Natural killer cell treated with Interleukin-12 subunit alpha and Interleukin-12 subunit beta and Interleukin-15 and Interleukin-18, amount 100 ng/mL, for 72 hours (primary cell): Measurements from ENCODE around the gene AXL. TPM values are rescaled to one million over a fixed set of nuclear protein-coding genes. Genes with fewer than 3 reads are reported as not detected.
A peak's percentile ranks its signal among the peaks of the same experiment; 100 is the strongest.

ENCODE experiments used
- ATAC-seq, 2 donors: fragments of 150-1000 bp; cut with Tn5 transposase in 1 of 2; sonication (Bioruptor Pico), chemical (Tn5 transposase) in 1 of 2; 2 replicates each; pipeline ENCODE4 v1.10.0; 2021
- DNase-seq: peaks from one replicate; pipeline ENCODE4 v3.0.0; 2022; ENCODE audit warnings: low spot score
- H3K27ac Mint-ChIP-seq, 2 donors: 1 replicate in 1 of 2; 2 replicates in 1 of 2; pipeline ENCODE4 v1.8.0; 2022; ENCODE audit warnings: mixed read lengths in 2 of 2, mild to moderate bottlenecking in 1 of 2, moderate library complexity in 1 of 2
- H3K27me3 Mint-ChIP-seq, 2 donors: 1 replicate in 1 of 2; 2 replicates in 1 of 2; pipeline ENCODE4 v1.8.0; 2022; ENCODE audit warnings: mixed read lengths in 2 of 2
- H3K36me3 Mint-ChIP-seq: one replicate; pipeline ENCODE4 v1.8.0; 2022; ENCODE audit warnings: mixed read lengths
- H3K4me1 Mint-ChIP-seq, 2 donors: 1 replicate in 1 of 2; 2 replicates in 1 of 2; pipeline ENCODE4 v1.8.0; 2022; ENCODE audit warnings: low read depth in 2 of 2, mixed read lengths in 2 of 2, mild to moderate bottlenecking in 1 of 2
- H3K4me3 Mint-ChIP-seq: one replicate; pipeline ENCODE4 v1.8.0; 2022; ENCODE audit warnings: mixed read lengths
- H3K9me3 Mint-ChIP-seq: 2 replicates; pipeline ENCODE4 v1.8.0; 2022; ENCODE audit warnings: mixed read lengths
- total RNA-seq, 2 donors: library from RNA; stranded (reverse); gene quantifications; one replicate each; pipeline ENCODE4 v1.2.3, GENCODE V29; 2022

Gene AXL
- total RNA-seq, 2 donors from 2014 or later, result not detected

DNA sequence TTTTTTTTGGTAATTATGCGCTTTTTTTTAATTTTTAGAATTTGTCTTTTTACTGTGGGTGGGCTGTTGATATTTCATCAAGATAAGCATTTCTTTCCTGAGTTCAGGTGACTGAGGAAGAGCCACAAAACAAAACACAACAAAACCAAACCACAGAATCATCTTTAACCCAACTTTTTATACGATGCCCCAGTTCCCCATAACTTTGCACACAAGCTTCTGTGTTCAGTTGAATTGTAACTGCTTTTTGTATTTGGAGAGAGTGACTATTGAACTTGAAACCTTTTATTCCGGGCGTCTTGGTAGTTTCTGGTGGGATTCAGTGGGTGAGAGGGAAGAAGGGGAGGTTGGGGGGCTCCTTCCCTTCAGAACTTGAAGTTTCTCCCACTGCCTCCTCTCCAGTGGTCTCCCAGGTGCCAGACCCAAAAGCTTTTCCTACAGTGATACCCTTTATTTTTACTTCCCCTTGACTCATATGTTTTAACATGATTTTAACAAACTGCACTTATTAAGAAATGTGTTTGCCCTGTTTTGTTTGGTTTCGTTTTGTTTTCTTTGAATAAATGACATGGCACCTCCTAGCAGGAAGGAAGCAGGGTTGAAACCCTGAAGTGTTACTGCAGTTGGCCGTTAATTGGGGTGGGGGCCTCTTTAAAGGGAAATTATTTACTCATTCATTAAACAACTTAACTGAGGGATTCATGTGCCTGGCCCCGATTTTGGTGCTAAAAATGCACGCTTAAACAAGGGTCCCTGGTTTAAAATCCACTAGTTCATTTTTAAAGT lies 88.3 kb downstream of the AXL start:
- Mint-ChIP-seq H3K36me3 (peaks cover 27% of the 10 kb centered on the region), H3K9me3 (no peaks in the 10 kb centered on the region), H3K4me1 (peaks cover 69 to 85% of the 10 kb centered on the region in 2 donors), H3K27ac (peak overlapping the region; percentile 87 to 98), H3K27me3 (no peaks in the 10 kb centered on the region), H3K4me3 (peak overlapping the region; percentile 100)
- DNase-seq, result peak; percentile 57
- peak in 1 of 2 donors; percentile 9 for ATAC-seq

GRCh38 chr19:41307954-41308449 lies 89.0 kb downstream of the AXL start:
- H3K4me3 Mint-ChIP-seq, result peak overlapping the region; percentile 100
- H3K27ac Mint-ChIP-seq, result peak overlapping the region; percentile 87 to 98
- ATAC-seq (peak in 1 of 2 donors; percentile 3), DNase-seq (peak; percentile 54)
- peaks cover 22% of the 10 kb centered on the region for H3K36me3 Mint-ChIP-seq
- H3K27me3 Mint-ChIP-seq, result no peaks in the 10 kb centered on the region
- H3K4me1 Mint-ChIP-seq, result peaks cover 68 to 85% of the 10 kb centered on the region in 2 donors
- no peaks in the 10 kb centered on the region for H3K9me3 Mint-ChIP-seq

DNA sequence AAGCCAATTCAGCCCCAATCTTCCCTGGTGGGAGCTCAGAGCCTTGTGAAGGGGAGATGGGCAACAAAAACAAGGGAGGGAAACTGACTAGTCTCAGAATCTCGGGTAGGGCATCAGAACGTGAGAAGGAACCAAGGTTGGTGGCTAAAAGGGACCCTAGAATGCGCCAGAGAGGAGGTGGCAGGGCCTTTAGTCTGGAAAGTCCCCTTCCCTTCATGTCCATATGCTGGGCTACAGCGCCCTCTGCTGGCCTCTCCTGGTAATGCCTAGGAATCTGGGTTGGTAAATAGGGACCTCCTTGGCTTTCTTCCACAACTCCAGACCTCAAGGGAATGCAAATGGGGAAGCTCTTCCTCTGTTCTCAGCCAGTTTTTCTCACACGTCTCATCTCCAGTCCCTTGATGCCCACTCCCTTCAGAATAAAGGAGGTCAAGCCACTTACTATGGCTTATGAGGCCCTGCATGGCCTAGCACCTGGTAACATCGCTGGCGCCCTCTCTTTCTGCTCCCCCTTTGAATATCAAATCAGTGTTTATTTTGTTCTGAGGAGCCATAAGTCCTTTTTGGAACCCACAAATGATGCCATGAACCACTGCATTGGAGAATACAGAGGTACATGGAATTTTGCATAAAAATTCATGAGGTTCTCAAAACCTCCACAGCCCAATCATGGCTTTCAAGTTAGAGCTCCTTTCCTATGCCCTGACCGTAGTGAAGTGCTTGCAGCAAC lies 89.6 kb downstream of the AXL start:
- Mint-ChIP-seq H3K36me3 (peaks cover 28% of the 10 kb centered on the region), H3K4me3 (peak overlapping the region; percentile 100), H3K9me3 (no peaks in the 10 kb centered on the region), H3K27ac (peak overlapping the region; percentile 87 to 98), H3K27me3 (no peaks in the 10 kb centered on the region), H3K4me1 (peaks cover 70 to 86% of the 10 kb centered on the region in 2 donors)
- ATAC-seq (peak; percentile 63 to 74), DNase-seq (peak; percentile 90)

DNA sequence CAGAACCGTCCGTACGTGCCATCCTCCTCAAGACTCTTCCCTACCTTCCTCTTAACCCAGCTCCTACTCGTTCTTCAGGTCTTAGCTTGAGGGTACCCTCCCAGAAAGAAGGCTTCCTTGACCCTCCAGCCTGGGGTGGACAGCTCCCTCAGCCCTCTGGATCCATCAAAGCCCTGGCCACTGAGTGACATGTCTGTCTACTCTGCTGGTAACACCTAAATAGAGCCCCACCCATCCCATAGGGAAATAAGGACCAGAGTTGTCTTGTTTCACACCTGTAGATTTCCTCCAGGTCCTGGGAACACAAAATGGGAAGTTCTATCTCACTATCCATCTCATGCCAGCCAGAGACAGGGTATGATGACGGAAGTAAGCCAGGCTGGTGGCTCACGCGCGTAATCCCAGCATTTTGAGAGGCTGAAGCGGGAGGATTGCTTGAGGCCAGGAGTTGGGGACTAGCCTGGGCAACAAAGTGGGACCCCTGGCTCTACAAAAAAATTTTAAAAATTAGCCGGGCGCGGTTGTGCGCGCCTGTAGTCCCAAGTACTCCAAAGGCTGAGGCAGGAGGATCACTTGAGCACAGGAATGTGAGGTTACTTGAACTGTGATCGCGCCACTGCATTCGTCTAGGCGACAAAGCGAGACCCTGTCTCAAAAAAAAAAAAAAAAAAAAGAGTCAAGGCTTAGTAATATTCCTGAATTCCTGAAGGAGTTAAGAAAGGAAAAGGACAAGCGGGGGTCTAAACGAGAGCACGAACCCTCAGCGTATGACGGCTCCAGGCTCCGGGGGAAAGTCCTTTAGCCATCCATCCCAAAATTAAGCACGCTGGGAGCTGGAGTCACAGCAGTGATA lies 90.4 kb downstream of the AXL start:
- H3K36me3 Mint-ChIP-seq, result peaks cover 25% of the 10 kb centered on the region
- peaks cover 63 to 81% of the 10 kb centered on the region in 2 donors for H3K4me1 Mint-ChIP-seq
- no peak for ATAC-seq

GRCh38 chr19:41310033-41310831 lies 91.2 kb downstream of the AXL start, which contains the start of gene CCDC97:
CCDC97 (plus strand) TSS chr19:41310172; CDS start chr19:41310311, 139 bp downstream.
- peak; percentile 83 to 87 for ATAC-seq
- H3K27me3 Mint-ChIP-seq, result no peaks in the 10 kb centered on the region
- DNase-seq, result peak; percentile 93
- H3K4me1 Mint-ChIP-seq, result peaks cover 57 to 75% of the 10 kb centered on the region in 2 donors
- H3K27ac Mint-ChIP-seq, result peak within 1 kb of the TSS; percentile 87 to 98
- peak within 1 kb of the TSS; percentile 100 for H3K4me3 Mint-ChIP-seq
- peaks cover 25% of the 10 kb centered on the region for H3K36me3 Mint-ChIP-seq
- H3K9me3 Mint-ChIP-seq, result no peaks in the 10 kb centered on the region

More for the DNA sequence above, 90.4 kb downstream of the AXL start:
- Mint-ChIP-seq H3K27ac (peak overlapping the region; percentile 87 to 98), H3K9me3 (no peaks in the 10 kb centered on the region), H3K4me3 (peak overlapping the region; percentile 100), H3K27me3 (no peaks in the 10 kb centered on the region)
- peak; percentile 53 for DNase-seq

- peaks cover 55 to 73% of the 10 kb centered on the region in 2 donors for H3K4me1 Mint-ChIP-seq
- peak overlapping the region; percentile 87 to 98 for H3K27ac Mint-ChIP-seq
- peak overlapping the region; percentile 100 for H3K4me3 Mint-ChIP-seq
- ATAC-seq, result no peak
- no peaks in the 10 kb centered on the region for H3K27me3 Mint-ChIP-seq
- no peak for DNase-seq
- peaks cover 25% of the 10 kb centered on the region for H3K36me3 Mint-ChIP-seq
- no peaks in the 10 kb centered on the region for H3K9me3 Mint-ChIP-seq
Observed at GRCh38 chr19:41311072-41311471, 92.0 kb downstream of the AXL start.

Other genes starting within 250 kb of the AXL start
- not detected for gene CYP2B6, start 227.9 kb upstream of the AXL start, total RNA-seq
- gene CYP2A13, start 130.8 kb upstream of the AXL start, total RNA-seq, result not detected
- gene CYP2F1, start 104.8 kb upstream of the AXL start, total RNA-seq, result not detected
- not detected for gene CYP2S1, start 26.0 kb upstream of the AXL start, total RNA-seq
- gene HNRNPUL1, start 45.1 kb downstream of the AXL start, total RNA-seq, result 100 to 1,000 TPM; 248 to 319 TPM
- gene CCDC97, start 90.9 kb downstream of the AXL start, total RNA-seq, result 10 to 100 TPM; 52.5 to 56.2 TPM
- 100 to 1,000 TPM; 108 to 131 TPM for gene TGFB1, start 134.7 kb downstream of the AXL start, total RNA-seq
- 1 to 10 TPM; 4.9 to 9.3 TPM for gene B9D2, start 144.9 kb downstream of the AXL start, total RNA-seq
- 1 to 10 TPM; 4.7 to 6.7 TPM for gene TMEM91, start 157.3 kb downstream of the AXL start, total RNA-seq
- gene EXOSC5, start 178.1 kb downstream of the AXL start, total RNA-seq, result 10 to 100 TPM; 31.5 to 56.6 TPM
- gene BCKDHA, start 178.6 kb downstream of the AXL start, total RNA-seq, result 10 to 100 TPM; 10.9 to 13.7 TPM
- 1 to 10 TPM in 1 of 2 donors, under 1 TPM in 1; 0.78 to 3.0 TPM for gene B3GNT8, start 208.2 kb downstream of the AXL start, total RNA-seq
- gene DMAC2, start 220.7 kb downstream of the AXL start, total RNA-seq, result 10 to 100 TPM; 58.3 to 58.7 TPM
- not detected for gene ERICH4, start 223.9 kb downstream of the AXL start, total RNA-seq